IMR-90 (cell line): ENCODE data around the gene CD84. TPM values are rescaled to one million over a fixed set of nuclear protein-coding genes. Genes with fewer than 3 reads are reported as not detected.

Source experiments
- ATAC-seq: fragments of 200-7000 bp; cut with Tn5 transposase; 2 replicates; pipeline ENCODE4 v1.9.1; 2020; ENCODE audit warnings: low read depth, mild to moderate bottlenecking, moderate library complexity
- BruUV-seq: library from RNA; stranded (reverse); fragments of 400-500 nt; replicated peaks from 2 replicates; lab custom pipeline; 2021; lab: Mats Ljungman, UMichigan
- CTCF ChIA-PET: fragments of 300-600 bp; formaldehyde crosslinking; extraction: SDS; loops from one replicate; lab custom pipeline; 2021; ENCODE audit warnings: antibody characterized with exemption; lab: Yijun Ruan, JAX
- POLR2A ChIA-PET: fragments of 300-600 bp; sonication (Branson Sonifier 250); formaldehyde crosslinking; loops from one replicate; lab custom pipeline; 2022; ENCODE audit warnings: antibody characterized with exemption; ENCODE audit not compliant: unreplicated experiment; lab: Charles Lee
- DNase-seq: peaks from one replicate; pipeline ENCODE4 v3.0.0; 2013
- H2AFZ ChIP-seq: replicated peaks from 2 replicates; pipeline ENCODE3; 2013; ENCODE audit warnings: low read length, mild to moderate bottlenecking; ENCODE audit not compliant: poor library complexity
- H2AK5ac ChIP-seq: 2 replicates; pipeline ENCODE4 v1.6.1; 2013; ENCODE audit warnings: low read depth, low read length, inconsistent platforms
- H2AK9ac ChIP-seq: replicated peaks from 2 replicates; pipeline ENCODE3; 2013; ENCODE audit warnings: mild to moderate bottlenecking, low read depth, low read length, moderate library complexity; ENCODE audit not compliant: poor library complexity
- H2BK120ac ChIP-seq: 2 replicates; pipeline ENCODE4 v1.6.1; 2013; ENCODE audit warnings: low read depth, low read length, inconsistent platforms
- H2BK15ac ChIP-seq: 3 replicates; pipeline ENCODE4 v1.6.1; 2013; ENCODE audit warnings: low read depth, low read length, inconsistent platforms
- H2BK20ac ChIP-seq: 2 replicates; pipeline ENCODE4 v1.6.1; 2013; ENCODE audit warnings: low read depth, mild to moderate bottlenecking, inconsistent platforms, low read length, moderate library complexity
- H2BK5ac ChIP-seq: 2 replicates; pipeline ENCODE4 v1.6.1; 2013; ENCODE audit warnings: mild to moderate bottlenecking, low read depth, low read length, inconsistent platforms; ENCODE audit not compliant: poor library complexity, severe bottlenecking
- H3K14ac ChIP-seq: replicated peaks from 2 replicates; pipeline ENCODE4 v1.6.1; 2013; ENCODE audit warnings: low read depth, low read length, inconsistent platforms
- H3K18ac ChIP-seq: 2 replicates; pipeline ENCODE4 v1.6.1; 2013; ENCODE audit warnings: low read depth, low read length, control low read depth
- H3K23ac ChIP-seq: 2 replicates; pipeline ENCODE4 v1.6.1; 2013; ENCODE audit warnings: low read depth, low read length, inconsistent platforms
- H3K27ac ChIP-seq: 2 replicates; pipeline ENCODE4 v1.5.1; 2013; ENCODE audit warnings: mild to moderate bottlenecking, control low read depth, low read length; ENCODE audit not compliant: insufficient read depth
- H3K27me3 ChIP-seq: 2 replicates; pipeline ENCODE4 v1.6.1; 2013; ENCODE audit warnings: low read length; ENCODE audit not compliant: control insufficient read depth, insufficient read depth
- H3K36me3 ChIP-seq: 2 replicates; pipeline ENCODE4 v1.6.1; 2013; ENCODE audit warnings: low read length, mixed read lengths; ENCODE audit not compliant: control insufficient read depth, insufficient read depth
- H3K4ac ChIP-seq: 2 replicates; pipeline ENCODE4 v1.6.1; 2013; ENCODE audit warnings: low read depth, low read length, inconsistent platforms
- H3K4me1 ChIP-seq: 2 replicates; pipeline ENCODE4 v1.6.1; 2013; ENCODE audit warnings: low read length, mixed read lengths; ENCODE audit not compliant: control insufficient read depth, insufficient read depth
- H3K4me2 ChIP-seq: 2 replicates; pipeline ENCODE4 v1.6.1; 2013; ENCODE audit warnings: low read depth, mild to moderate bottlenecking, control low read depth, low read length, moderate library complexity
- H3K4me3 ChIP-seq: 2 replicates; pipeline ENCODE4 v1.5.1; 2013; ENCODE audit warnings: low read depth, mild to moderate bottlenecking, control low read depth, low read length, moderate library complexity; ENCODE audit not compliant: insufficient read depth
- H3K56ac ChIP-seq: 2 replicates; pipeline ENCODE4 v1.6.1; 2013; ENCODE audit warnings: low read length, inconsistent platforms; ENCODE audit not compliant: insufficient read depth; ENCODE audit errors: extremely low read depth
- H3K79me1 ChIP-seq, 2 experiments: 2 replicates each; pipeline ENCODE4 v1.6.1; 2013; ENCODE audit warnings: low read length in 2 of 2, inconsistent platforms in 1 of 2, low read depth in 1 of 2
- H3K9ac ChIP-seq: 2 replicates; pipeline ENCODE4 v1.6.1; 2013; ENCODE audit warnings: low read depth, low read length, control low read depth
- H3K9me1 ChIP-seq: 2 replicates; pipeline ENCODE4 v1.6.1; 2013; ENCODE audit warnings: low read length, inconsistent platforms; ENCODE audit not compliant: insufficient read depth
- H3K9me3 ChIP-seq: 2 replicates; pipeline ENCODE4 v1.6.1; 2013; ENCODE audit warnings: low read length; ENCODE audit not compliant: control insufficient read depth, insufficient read depth
- H4K20me1 ChIP-seq: 2 replicates; pipeline ENCODE4 v1.6.1; 2013; ENCODE audit warnings: low read length, inconsistent platforms; ENCODE audit not compliant: insufficient read depth
- H4K5ac ChIP-seq: 2 replicates; pipeline ENCODE4 v1.6.1; 2013; ENCODE audit warnings: mild to moderate bottlenecking, low read depth, low read length, control low read depth
- H4K8ac ChIP-seq, 2 experiments: 2 replicates each; pipeline ENCODE4 v1.6.1; 2013; ENCODE audit warnings: low read depth in 2 of 2, low read length in 2 of 2, control low read depth in 1 of 2, inconsistent platforms in 1 of 2
- H4K91ac ChIP-seq: 2 replicates; pipeline ENCODE4 v1.6.1; 2013; ENCODE audit warnings: low read depth, low read length, inconsistent platforms; ENCODE audit not compliant: insufficient read depth
- CEBPB ChIP-seq: IDR thresholded peaks from 2 replicates; pipeline ENCODE4 v1.6.1; 2012; ENCODE audit warnings: low read depth, low read length, improper control_type of control experiment
- CHD1 ChIP-seq: IDR thresholded peaks from 2 replicates; pipeline ENCODE4 v1.6.1; 2012; ENCODE audit warnings: low read depth, low read length, improper control_type of control experiment
- MAZ ChIP-seq: IDR thresholded peaks from 2 replicates; pipeline ENCODE4 v1.6.1; 2012; ENCODE audit warnings: low read depth, mild to moderate bottlenecking, low read length, improper control_type of control experiment, moderate library complexity, borderline replicate concordance
- NFE2L2 ChIP-seq: fragments of 150-350 bp; IDR thresholded peaks from 2 replicates; pipeline ENCODE4 v1.6.1; 2016; ENCODE audit warnings: low read depth, mild to moderate bottlenecking, low read length
- POLR2A ChIP-seq: IDR thresholded peaks from 2 replicates; pipeline ENCODE4 v1.6.1; 2012; ENCODE audit warnings: mild to moderate bottlenecking, low read depth, low read length
- RCOR1 ChIP-seq: IDR thresholded peaks from 2 replicates; pipeline ENCODE4 v1.6.1; 2012; ENCODE audit warnings: mild to moderate bottlenecking, low read length, improper control_type of control experiment; ENCODE audit not compliant: insufficient replicate concordance
- SMC3 ChIP-seq: fragments of 150-350 bp; IDR thresholded peaks from 2 replicates; pipeline ENCODE4 v1.6.1; 2016; ENCODE audit warnings: low read depth, mild to moderate bottlenecking, antibody characterized with exemption, low read length, moderate library complexity
- WGBS, 2 experiments: methylation state at CpG; one replicate each; pipeline versions ENCODE4 v1.1.5 to v1.1.7; 2013; ENCODE audit warnings: missing lambda C conversion rate in 2 of 2; ENCODE audit not compliant: insufficient read length in 1 of 2; ENCODE audit errors: extremely low coverage in 2 of 2; 5-methylcytosine and 5-hydroxymethylcytosine counted together
- dilution Hi-C: fragments of 300-500 bp; cut with HindIII; formaldehyde crosslinking; loops from one replicate; pipeline ENCODE4 v1.14.3; 2018; ENCODE audit warnings: low sequenced_read_pairs; ENCODE audit not compliant: unreplicated experiment
- in situ Hi-C: fragments of 300-500 bp; cut with MboI; formaldehyde crosslinking; loops from 3 replicates; pipeline ENCODE4 v1.14.3; 2019; ENCODE audit warnings: low sequenced_read_pairs, inconsistent platforms, mixed read lengths
- intact Hi-C: fragments of 100-400 bp; cut with micrococcal nuclease; formaldehyde crosslinking; loops from 2 replicates; pipeline ENCODE4 v1.10.0; 2022
- polyA plus RNA-seq, 3 experiments: library from polyadenylated mRNA; depleted of rRNA; stranded (reverse); fragments of >200 nt; gene quantifications; 2 replicates each; pipeline ENCODE4 v1.2.3, GENCODE V29; 2012; ENCODE audit warnings: low replicate concordance in 1 of 3
- total RNA-seq: library from RNA; depleted of rRNA; stranded (reverse); fragments of >200 nt; gene quantifications from 2 replicates; pipeline ENCODE4 v1.2.3, GENCODE V29; 2012

The CD84 gene
- total and polyA plus RNA-seq, 2 of the 4 experiments (the other 2 are of a cell fraction), result not detected

DNA sequence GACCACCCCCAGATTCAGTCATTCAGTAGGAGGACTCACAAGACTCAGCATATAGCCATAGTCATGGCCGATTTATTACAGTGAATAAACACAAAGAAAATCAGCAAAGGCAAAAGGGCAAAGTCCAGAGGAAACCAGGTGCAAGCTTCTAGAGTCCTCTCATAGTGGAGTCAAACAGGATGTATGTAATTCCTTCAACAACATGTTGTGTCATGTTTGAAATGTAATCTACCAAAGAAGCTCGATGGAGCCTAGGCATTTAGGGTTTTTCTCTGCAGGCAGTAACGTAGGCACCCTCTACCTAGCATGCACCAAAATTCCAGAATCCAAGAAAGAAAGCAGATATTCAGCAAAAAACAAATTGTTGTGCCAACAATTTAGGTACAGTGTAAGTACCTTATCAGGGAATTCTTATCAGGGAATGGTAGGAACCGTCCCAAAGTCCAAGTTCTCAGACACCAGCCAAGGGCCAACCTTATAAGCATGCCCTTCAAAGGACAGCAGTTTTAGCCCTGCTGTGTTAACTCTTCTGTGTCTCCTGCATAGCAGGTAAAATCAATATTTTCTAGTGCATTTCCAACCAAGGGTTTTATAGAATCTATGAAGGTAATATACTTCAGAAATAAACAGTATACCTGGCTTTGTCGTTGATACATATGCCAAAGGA is 40.2 kb downstream of the CD84 start:
- no peak overlapping the region for H3K4ac ChIP-seq
- H2AFZ ChIP-seq, result no peak overlapping the region
- H2AK9ac ChIP-seq, result no peak overlapping the region
- ChIA-PET POLR2A (no interaction called here), CTCF (no interaction called here)
- DNase-seq (no peak), ATAC-seq (no peak)
- H3K79me1 ChIP-seq, result no peaks in the 10 kb centered on the region
- H2BK5ac ChIP-seq, result no peak overlapping the region
- no peak overlapping the region for H4K8ac ChIP-seq
- no peak overlapping the region for H3K23ac ChIP-seq
- no peak overlapping the region for H3K9ac ChIP-seq
- dilution Hi-C loops, result no loop called here
- in situ Hi-C loops, result no loop called here
- H3K27me3 ChIP-seq, result no peaks in the 10 kb centered on the region
- no peaks in the 10 kb centered on the region for H3K9me1 ChIP-seq
- no peaks in the 10 kb centered on the region for H4K20me1 ChIP-seq
- H3K36me3 ChIP-seq, result no peaks in the 10 kb centered on the region
- no peak overlapping the region for H3K56ac ChIP-seq
- no peak overlapping the region for H2BK20ac ChIP-seq
- H3K9me3 ChIP-seq, result no peaks in the 10 kb centered on the region
- no peak overlapping the region for H2BK120ac ChIP-seq
- no peak overlapping the region for H2BK15ac ChIP-seq
- H4K91ac ChIP-seq, result no peak overlapping the region
- TF ChIP-seq SMC3 (no peak), RCOR1 (no peak), POLR2A (no peak), MAZ (no peak), NFE2L2 (no peak), CEBPB (no peak), CHD1 (no peak)
- H3K27ac ChIP-seq, result no peak overlapping the region
- no peak overlapping the region for H4K5ac ChIP-seq
- no CpG with 5 or more reads among the region's 5 CpGs for WGBS, 2 experiments
- H3K4me1 ChIP-seq, result no peaks in the 10 kb centered on the region
- no TSS peak for BruUV-seq
- no peak overlapping the region for H2AK5ac ChIP-seq
- intact Hi-C loops, result no loop called here
- H3K4me2 ChIP-seq, result no peak overlapping the region
- no peak overlapping the region for H3K4me3 ChIP-seq
- no peak overlapping the region for H3K18ac ChIP-seq
- H3K14ac ChIP-seq, result no peak overlapping the region
